Measurements from ENCODE around the gene RNF224. TPM values are rescaled to one million over a fixed set of nuclear protein-coding genes. Genes with fewer than 3 reads are reported as not detected.

Gene RNF224
- total and polyA plus RNA-seq, 2 of the 13 experiments (the other 11 are each of a cell fraction or from before 2014, with no cell fraction given), result 0.09 TPM; not detected in 1

DNA sequence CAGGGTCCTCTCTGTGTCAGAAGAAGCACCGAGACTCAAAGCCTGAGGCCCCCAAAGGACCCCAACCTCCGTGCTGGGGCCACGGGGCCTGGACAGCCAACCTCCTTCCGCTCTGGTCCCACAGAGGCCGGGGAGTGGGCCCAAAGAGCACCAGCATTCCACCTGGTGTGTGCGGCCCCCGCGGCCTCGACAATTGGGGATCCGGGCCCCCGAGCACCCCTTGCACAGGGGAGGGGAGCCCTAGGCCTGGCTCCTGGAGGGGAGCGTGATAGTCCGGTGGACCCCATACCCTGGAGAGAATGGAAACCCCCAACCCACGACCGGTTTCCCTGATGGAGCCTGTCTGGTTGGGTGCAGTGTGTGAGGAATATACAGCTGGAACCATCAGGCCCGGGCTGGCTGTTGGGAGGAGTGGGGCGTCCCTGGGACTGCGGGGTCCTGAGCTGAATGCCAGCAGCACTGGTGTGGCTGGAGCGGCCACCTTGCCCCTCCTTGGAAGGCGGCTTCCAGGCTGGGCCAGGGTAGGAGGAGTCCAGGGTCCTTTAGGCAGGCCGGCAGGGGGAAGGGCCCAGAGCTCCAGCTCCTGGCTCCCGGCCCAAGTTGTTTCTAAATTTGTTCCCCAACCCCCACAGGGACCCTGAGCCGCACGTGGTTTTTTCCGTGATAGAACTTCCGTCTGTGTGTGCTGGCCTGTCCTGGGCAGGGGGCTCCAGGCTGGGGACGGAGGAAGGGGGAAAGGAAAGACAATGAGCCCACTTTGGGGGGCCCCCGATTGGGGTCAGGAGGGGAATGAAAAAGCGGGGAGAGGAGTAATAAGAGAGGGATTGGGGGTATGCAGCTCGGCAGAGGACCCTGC lies 49.4 kb downstream of the RNF224 start (continued):
- TF ChIP-seq, protein P1, sequence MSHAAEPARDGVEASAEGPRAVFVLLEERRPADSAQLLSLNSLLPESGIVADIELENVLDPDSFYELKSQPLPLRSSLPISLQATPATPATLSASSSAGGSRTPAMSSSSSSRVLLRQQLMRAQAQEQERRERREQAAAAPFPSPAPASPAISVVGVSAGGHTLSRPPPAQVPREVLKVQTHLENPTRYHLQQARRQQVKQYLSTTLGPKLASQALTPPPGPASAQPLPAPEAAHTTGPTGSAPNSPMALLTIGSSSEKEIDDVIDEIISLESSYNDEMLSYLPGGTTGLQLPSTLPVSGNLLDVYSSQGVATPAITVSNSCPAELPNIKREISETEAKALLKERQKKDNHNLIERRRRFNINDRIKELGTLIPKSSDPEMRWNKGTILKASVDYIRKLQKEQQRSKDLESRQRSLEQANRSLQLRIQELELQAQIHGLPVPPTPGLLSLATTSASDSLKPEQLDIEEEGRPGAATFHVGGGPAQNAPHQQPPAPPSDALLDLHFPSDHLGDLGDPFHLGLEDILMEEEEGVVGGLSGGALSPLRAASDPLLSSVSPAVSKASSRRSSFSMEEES (CRISPR knock-in tag; IDR thresholded peaks at IDR 0.05), result 0 out of 2 replicates have a peak, but pooled peaks have one; percentile 9
- no peak for TF ChIP-seq SCMH1 (CRISPR knock-in tag; IDR thresholded peaks at IDR 0.05; ENCODE audit: borderline replicate concordance)
- TF ChIP-seq DNMT3B (CRISPR knock-in tag; conservative IDR thresholded peaks at IDR 0.05), result no peak
- TF ChIP-seq, protein P2, sequence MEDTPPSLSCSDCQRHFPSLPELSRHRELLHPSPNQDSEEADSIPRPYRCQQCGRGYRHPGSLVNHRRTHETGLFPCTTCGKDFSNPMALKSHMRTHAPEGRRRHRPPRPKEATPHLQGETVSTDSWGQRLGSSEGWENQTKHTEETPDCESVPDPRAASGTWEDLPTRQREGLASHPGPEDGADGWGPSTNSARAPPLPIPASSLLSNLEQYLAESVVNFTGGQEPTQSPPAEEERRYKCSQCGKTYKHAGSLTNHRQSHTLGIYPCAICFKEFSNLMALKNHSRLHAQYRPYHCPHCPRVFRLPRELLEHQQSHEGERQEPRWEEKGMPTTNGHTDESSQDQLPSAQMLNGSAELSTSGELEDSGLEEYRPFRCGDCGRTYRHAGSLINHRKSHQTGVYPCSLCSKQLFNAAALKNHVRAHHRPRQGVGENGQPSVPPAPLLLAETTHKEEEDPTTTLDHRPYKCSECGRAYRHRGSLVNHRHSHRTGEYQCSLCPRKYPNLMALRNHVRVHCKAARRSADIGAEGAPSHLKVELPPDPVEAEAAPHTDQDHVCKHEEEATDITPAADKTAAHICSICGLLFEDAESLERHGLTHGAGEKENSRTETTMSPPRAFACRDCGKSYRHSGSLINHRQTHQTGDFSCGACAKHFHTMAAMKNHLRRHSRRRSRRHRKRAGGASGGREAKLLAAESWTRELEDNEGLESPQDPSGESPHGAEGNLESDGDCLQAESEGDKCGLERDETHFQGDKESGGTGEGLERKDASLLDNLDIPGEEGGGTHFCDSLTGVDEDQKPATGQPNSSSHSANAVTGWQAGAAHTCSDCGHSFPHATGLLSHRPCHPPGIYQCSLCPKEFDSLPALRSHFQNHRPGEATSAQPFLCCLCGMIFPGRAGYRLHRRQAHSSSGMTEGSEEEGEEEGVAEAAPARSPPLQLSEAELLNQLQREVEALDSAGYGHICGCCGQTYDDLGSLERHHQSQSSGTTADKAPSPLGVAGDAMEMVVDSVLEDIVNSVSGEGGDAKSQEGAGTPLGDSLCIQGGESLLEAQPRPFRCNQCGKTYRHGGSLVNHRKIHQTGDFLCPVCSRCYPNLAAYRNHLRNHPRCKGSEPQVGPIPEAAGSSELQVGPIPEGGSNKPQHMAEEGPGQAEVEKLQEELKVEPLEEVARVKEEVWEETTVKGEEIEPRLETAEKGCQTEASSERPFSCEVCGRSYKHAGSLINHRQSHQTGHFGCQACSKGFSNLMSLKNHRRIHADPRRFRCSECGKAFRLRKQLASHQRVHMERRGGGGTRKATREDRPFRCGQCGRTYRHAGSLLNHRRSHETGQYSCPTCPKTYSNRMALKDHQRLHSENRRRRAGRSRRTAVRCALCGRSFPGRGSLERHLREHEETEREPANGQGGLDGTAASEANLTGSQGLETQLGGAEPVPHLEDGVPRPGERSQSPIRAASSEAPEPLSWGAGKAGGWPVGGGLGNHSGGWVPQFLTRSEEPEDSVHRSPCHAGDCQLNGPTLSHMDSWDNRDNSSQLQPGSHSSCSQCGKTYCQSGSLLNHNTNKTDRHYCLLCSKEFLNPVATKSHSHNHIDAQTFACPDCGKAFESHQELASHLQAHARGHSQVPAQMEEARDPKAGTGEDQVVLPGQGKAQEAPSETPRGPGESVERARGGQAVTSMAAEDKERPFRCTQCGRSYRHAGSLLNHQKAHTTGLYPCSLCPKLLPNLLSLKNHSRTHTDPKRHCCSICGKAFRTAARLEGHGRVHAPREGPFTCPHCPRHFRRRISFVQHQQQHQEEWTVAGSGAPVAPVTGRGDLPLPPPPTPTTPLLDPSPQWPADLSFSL (CRISPR knock-in tag; IDR thresholded peaks at IDR 0.05), result no peak
- TF ChIP-seq, protein P3, sequence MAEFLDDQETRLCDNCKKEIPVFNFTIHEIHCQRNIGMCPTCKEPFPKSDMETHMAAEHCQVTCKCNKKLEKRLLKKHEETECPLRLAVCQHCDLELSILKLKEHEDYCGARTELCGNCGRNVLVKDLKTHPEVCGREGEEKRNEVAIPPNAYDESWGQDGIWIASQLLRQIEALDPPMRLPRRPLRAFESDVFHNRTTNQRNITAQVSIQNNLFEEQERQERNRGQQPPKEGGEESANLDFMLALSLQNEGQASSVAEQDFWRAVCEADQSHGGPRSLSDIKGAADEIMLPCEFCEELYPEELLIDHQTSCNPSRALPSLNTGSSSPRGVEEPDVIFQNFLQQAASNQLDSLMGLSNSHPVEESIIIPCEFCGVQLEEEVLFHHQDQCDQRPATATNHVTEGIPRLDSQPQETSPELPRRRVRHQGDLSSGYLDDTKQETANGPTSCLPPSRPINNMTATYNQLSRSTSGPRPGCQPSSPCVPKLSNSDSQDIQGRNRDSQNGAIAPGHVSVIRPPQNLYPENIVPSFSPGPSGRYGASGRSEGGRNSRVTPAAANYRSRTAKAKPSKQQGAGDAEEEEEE (CRISPR knock-in tag; IDR thresholded peaks at IDR 0.05; ENCODE audit: borderline replicate concordance), result no peak
- no peak for TF ChIP-seq ZNF431 (CRISPR knock-in tag; IDR thresholded peaks at IDR 0.05; ENCODE audit: borderline replicate concordance, low read depth)
- TF ChIP-seq, protein P4, sequence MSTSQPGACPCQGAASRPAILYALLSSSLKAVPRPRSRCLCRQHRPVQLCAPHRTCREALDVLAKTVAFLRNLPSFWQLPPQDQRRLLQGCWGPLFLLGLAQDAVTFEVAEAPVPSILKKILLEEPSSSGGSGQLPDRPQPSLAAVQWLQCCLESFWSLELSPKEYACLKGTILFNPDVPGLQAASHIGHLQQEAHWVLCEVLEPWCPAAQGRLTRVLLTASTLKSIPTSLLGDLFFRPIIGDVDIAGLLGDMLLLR (CRISPR knock-in tag; IDR thresholded peaks at IDR 0.05), result no peak
- no peak for TF ChIP-seq NFIB (CRISPR knock-in tag; IDR thresholded peaks at IDR 0.05; ENCODE audit: borderline replicate concordance)
- TF ChIP-seq ZBTB7A (CRISPR knock-in tag; IDR thresholded peaks at IDR 0.05), result no peak
- no peak for TF ChIP-seq HNRNPK (IDR thresholded peaks at IDR 0.05; ENCODE audit: low read depth, low read length, poor library complexity, severe bottlenecking)
- TF ChIP-seq, protein P5, sequence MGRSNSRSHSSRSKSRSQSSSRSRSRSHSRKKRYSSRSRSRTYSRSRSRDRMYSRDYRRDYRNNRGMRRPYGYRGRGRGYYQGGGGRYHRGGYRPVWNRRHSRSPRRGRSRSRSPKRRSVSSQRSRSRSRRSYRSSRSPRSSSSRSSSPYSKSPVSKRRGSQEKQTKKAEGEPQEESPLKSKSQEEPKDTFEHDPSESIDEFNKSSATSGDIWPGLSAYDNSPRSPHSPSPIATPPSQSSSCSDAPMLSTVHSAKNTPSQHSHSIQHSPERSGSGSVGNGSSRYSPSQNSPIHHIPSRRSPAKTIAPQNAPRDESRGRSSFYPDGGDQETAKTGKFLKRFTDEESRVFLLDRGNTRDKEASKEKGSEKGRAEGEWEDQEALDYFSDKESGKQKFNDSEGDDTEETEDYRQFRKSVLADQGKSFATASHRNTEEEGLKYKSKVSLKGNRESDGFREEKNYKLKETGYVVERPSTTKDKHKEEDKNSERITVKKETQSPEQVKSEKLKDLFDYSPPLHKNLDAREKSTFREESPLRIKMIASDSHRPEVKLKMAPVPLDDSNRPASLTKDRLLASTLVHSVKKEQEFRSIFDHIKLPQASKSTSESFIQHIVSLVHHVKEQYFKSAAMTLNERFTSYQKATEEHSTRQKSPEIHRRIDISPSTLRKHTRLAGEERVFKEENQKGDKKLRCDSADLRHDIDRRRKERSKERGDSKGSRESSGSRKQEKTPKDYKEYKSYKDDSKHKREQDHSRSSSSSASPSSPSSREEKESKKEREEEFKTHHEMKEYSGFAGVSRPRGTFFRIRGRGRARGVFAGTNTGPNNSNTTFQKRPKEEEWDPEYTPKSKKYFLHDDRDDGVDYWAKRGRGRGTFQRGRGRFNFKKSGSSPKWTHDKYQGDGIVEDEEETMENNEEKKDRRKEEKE (IDR thresholded peaks at IDR 0.05), result no peak
- TF ChIP-seq AGO2 (optimal IDR thresholded peaks at IDR 0.05; ENCODE audit: low read depth, low read length), result no peak
- TF ChIP-seq ZNF510 (CRISPR knock-in tag; IDR thresholded peaks at IDR 0.05; ENCODE audit: low read depth), result 0 out of 2 replicates have a peak, but pooled peaks have one; percentile 31
- no peak for TF ChIP-seq ZNF143 (CRISPR knock-in tag; IDR thresholded peaks at IDR 0.05)
